Astrocyte (in vitro differentiated cells and primary cell): ENCODE data around the gene AQP6. TPM values are rescaled to one million over a fixed set of nuclear protein-coding genes. Genes with fewer than 3 reads are reported as not detected.

Source experiments
- DNase-seq: peaks from one replicate; pipeline ENCODE4 v3.0.0-alpha.2; 2010; ENCODE audit warnings: low read depth
- FAIRE-seq: peaks from 2 replicates; lab custom pipeline; 2011; peaks lifted over from hg19 to GRCh38; lab: Jason Lieb, UNC
- H2AFZ ChIP-seq: 2 replicates; pipeline ENCODE4 v1.6.0; 2012; ENCODE audit warnings: low read depth, low read length, inconsistent platforms
- H3K27ac ChIP-seq: 2 replicates; pipeline ENCODE4 v1.5.1; 2011; ENCODE audit warnings: low read depth, low read length, inconsistent platforms
- H3K27me3 ChIP-seq: 2 replicates; pipeline ENCODE4 v1.6.0; 2011; ENCODE audit warnings: low read length, inconsistent platforms; ENCODE audit not compliant: insufficient read depth
- H3K36me3 ChIP-seq: 2 replicates; pipeline ENCODE4 v1.5.1; 2011; ENCODE audit warnings: low read length, inconsistent platforms; ENCODE audit not compliant: insufficient read depth
- H3K4me1 ChIP-seq: 2 replicates; pipeline ENCODE4 v1.5.1; 2011; ENCODE audit warnings: low read length, inconsistent platforms; ENCODE audit not compliant: insufficient read depth
- H3K4me2 ChIP-seq: 2 replicates; pipeline ENCODE4 v1.6.0; 2012; ENCODE audit warnings: low read length, inconsistent platforms
- H3K4me3 ChIP-seq: 2 replicates; pipeline ENCODE4 v1.5.1; 2011; ENCODE audit warnings: low read depth, mild to moderate bottlenecking, low read length, inconsistent platforms; ENCODE audit not compliant: insufficient read depth
- H3K79me2 ChIP-seq: 2 replicates; pipeline ENCODE4 v1.6.0; 2012; ENCODE audit warnings: mild to moderate bottlenecking, low read length, inconsistent platforms; ENCODE audit not compliant: insufficient read depth
- H3K9ac ChIP-seq: 2 replicates; pipeline ENCODE4 v1.6.0; 2012; ENCODE audit warnings: mild to moderate bottlenecking, low read length, inconsistent platforms
- H3K9me3 ChIP-seq: 2 replicates; pipeline ENCODE4 v1.5.1; 2012; ENCODE audit warnings: low read depth, mild to moderate bottlenecking, low read length, inconsistent platforms; ENCODE audit not compliant: insufficient read depth
- H4K20me1 ChIP-seq: 2 replicates; pipeline ENCODE4 v1.6.0; 2012; ENCODE audit warnings: low read length, inconsistent platforms; ENCODE audit not compliant: insufficient read depth
- H3K27ac Mint-ChIP-seq: one replicate; pipeline ENCODE4 v1.8.0; 2021; ENCODE audit warnings: mild to moderate bottlenecking, mixed read lengths; ENCODE audit not compliant: unreplicated experiment
- H3K27me3 Mint-ChIP-seq: one replicate; pipeline ENCODE4 v1.8.0; 2021; ENCODE audit warnings: low read depth, mixed read lengths; ENCODE audit not compliant: unreplicated experiment
- H3K36me3 Mint-ChIP-seq: one replicate; pipeline ENCODE4 v1.8.0; 2021; ENCODE audit warnings: low read depth, mixed read lengths; ENCODE audit not compliant: unreplicated experiment
- H3K4me1 Mint-ChIP-seq: one replicate; pipeline ENCODE4 v1.8.0; 2021; ENCODE audit warnings: low read depth, mixed read lengths; ENCODE audit not compliant: unreplicated experiment
- H3K4me3 Mint-ChIP-seq: one replicate; pipeline ENCODE4 v1.8.0; 2021; ENCODE audit warnings: mild to moderate bottlenecking, moderate library complexity, mixed read lengths; ENCODE audit not compliant: unreplicated experiment
- H3K9me3 Mint-ChIP-seq: one replicate; pipeline ENCODE4 v1.8.0; 2021; ENCODE audit warnings: mild to moderate bottlenecking, mixed read lengths; ENCODE audit not compliant: unreplicated experiment
- EZH2 ChIP-seq: IDR thresholded peaks from 2 replicates; pipeline ENCODE4 v1.6.1; 2012; ENCODE audit warnings: mild to moderate bottlenecking, low read length, inconsistent platforms; ENCODE audit not compliant: insufficient read depth
- total RNA-seq: library from RNA; stranded (reverse); gene quantifications from 2 replicates; pipeline ENCODE4 v1.2.1, GENCODE V29; 2021
- TF ChIP-seq, protein P1 (sequence below): IDR thresholded peaks from 2 replicates; pipeline ENCODE4 v1.5.1; 2011; ENCODE audit warnings: low read depth, mild to moderate bottlenecking, inconsistent platforms, low read length, moderate library complexity; ENCODE audit not compliant: insufficient read depth

AQP6 gene
- total RNA-seq, 1 donor from 2014 or later, result not detected

DNA sequence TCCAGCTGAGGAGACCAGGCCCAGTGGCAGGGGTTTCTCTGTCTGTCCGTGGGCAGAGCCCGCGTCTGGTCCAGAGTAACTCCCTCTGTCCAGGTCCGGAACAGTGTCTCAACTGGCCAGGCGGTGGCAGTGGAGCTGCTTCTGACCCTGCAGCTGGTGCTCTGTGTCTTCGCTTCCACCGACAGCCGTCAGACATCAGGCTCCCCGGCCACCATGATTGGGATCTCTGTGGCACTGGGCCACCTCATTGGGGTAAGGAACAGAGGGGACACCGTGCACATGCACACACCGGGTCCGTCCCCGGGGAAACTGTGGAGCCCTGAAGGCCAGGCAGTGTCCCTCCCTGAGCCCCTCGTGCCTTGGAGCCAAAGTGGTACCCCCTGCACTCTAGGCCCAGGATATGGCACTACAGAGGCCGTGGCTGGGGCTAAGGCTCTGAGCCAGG, 1.5 kb downstream of the AQP6 start:
- H3K27me3 ChIP-seq, result peaks cover 15% of the 10 kb centered on the region
- no peak overlapping the region for H3K27ac Mint-ChIP-seq
- H3K4me3 ChIP-seq, result no peak overlapping the region
- peak overlapping the region; percentile 13 for H2AFZ ChIP-seq
- H3K4me1 Mint-ChIP-seq, result peaks cover 4% of the 10 kb centered on the region
- no peak overlapping the region for H3K9ac ChIP-seq
- H3K4me1 ChIP-seq, result no peaks in the 10 kb centered on the region
- DNase-seq (peak; percentile 25), FAIRE-seq (no peak)
- no peaks in the 10 kb centered on the region for H3K79me2 ChIP-seq
- H4K20me1 ChIP-seq, result no peaks in the 10 kb centered on the region
- H3K27ac ChIP-seq, result no peak overlapping the region
- H3K27me3 Mint-ChIP-seq, result peaks cover 19% of the 10 kb centered on the region
- no peak for TF ChIP-seq EZH2
- TF ChIP-seq, protein P1, sequence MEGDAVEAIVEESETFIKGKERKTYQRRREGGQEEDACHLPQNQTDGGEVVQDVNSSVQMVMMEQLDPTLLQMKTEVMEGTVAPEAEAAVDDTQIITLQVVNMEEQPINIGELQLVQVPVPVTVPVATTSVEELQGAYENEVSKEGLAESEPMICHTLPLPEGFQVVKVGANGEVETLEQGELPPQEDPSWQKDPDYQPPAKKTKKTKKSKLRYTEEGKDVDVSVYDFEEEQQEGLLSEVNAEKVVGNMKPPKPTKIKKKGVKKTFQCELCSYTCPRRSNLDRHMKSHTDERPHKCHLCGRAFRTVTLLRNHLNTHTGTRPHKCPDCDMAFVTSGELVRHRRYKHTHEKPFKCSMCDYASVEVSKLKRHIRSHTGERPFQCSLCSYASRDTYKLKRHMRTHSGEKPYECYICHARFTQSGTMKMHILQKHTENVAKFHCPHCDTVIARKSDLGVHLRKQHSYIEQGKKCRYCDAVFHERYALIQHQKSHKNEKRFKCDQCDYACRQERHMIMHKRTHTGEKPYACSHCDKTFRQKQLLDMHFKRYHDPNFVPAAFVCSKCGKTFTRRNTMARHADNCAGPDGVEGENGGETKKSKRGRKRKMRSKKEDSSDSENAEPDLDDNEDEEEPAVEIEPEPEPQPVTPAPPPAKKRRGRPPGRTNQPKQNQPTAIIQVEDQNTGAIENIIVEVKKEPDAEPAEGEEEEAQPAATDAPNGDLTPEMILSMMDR, result peak; percentile 40
- no peaks in the 10 kb centered on the region for H3K36me3 Mint-ChIP-seq
- no peaks in the 10 kb centered on the region for H3K9me3 Mint-ChIP-seq
- no peaks in the 10 kb centered on the region for H3K9me3 ChIP-seq
- H3K4me2 ChIP-seq, result no peak overlapping the region
- H3K4me3 Mint-ChIP-seq, result no peak overlapping the region
- no peaks in the 10 kb centered on the region for H3K36me3 ChIP-seq

DNA sequence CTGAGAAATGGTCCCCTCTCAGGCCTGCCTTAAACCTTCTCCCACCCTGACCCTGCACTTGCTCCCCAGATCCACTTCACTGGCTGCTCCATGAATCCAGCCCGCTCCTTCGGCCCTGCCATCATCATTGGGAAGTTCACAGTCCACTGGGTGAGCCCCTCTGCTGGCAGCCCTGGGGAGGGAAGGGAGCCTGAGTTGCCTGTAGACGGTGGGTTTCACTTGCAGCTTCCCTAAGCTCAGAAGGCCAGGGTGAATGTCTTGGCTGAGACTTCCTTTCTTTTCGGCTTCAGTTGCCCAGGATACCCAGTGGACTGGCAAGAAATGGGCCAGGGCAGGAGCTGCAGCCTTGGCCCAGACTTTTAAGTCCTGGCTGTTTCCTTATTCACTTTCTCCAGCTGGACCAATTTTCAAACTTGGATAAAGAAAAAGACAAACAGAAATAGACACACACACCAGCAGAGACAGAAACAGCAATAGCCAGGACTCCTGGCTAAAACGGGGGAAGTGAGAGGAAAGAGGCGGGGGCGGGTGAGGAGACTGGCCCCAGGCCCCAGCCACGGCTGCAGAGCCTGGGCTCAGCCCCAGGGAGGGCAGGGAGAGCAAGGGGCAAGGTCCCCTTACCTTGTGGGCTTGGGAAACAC, 2.0 kb downstream of the AQP6 start:
- Histone ChIP-seq H4K20me1 (no peaks in the 10 kb centered on the region), H3K4me3 (no peak overlapping the region), H3K9ac (no peak overlapping the region), H3K4me1 (no peaks in the 10 kb centered on the region), H3K4me2 (no peak overlapping the region), H3K27ac (no peak overlapping the region), H3K9me3 (no peaks in the 10 kb centered on the region), H3K27me3 (peaks cover 12% of the 10 kb centered on the region), H3K36me3 (no peaks in the 10 kb centered on the region), H3K79me2 (no peaks in the 10 kb centered on the region), H2AFZ (peak overlapping the region; percentile 13)
- Mint-ChIP-seq H3K4me1 (peaks cover 4% of the 10 kb centered on the region), H3K27me3 (peaks cover 19% of the 10 kb centered on the region), H3K27ac (no peak overlapping the region), H3K9me3 (no peaks in the 10 kb centered on the region), H3K36me3 (no peaks in the 10 kb centered on the region), H3K4me3 (no peak overlapping the region)
- DNase-seq (no peak), FAIRE-seq (no peak)
- TF ChIP-seq EZH2, result no peak
- TF ChIP-seq, protein P1, result no peak

DNA sequence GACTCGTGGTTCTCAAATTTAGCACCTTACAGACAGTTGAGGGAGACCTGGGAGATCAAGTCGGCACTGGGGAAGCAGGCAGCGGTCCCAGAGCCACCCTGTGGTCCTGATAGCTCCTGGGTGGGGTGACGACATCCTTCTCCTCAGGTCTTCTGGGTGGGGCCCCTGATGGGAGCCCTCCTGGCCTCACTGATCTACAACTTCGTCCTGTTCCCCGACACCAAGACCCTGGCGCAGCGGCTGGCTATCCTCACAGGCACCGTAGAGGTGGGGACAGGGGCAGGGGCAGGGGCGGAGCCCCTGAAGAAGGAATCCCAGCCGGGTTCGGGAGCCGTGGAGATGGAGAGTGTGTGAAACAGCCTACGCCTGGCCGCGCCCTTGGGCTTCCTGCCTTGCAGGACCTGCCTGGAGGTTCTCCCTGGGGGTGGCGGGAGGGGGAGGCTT, 2.6 kb downstream of the AQP6 start:
- Mint-ChIP-seq H3K4me1 (peaks cover 5% of the 10 kb centered on the region), H3K4me3 (no peak overlapping the region), H3K9me3 (no peaks in the 10 kb centered on the region), H3K36me3 (no peaks in the 10 kb centered on the region), H3K27me3 (peaks cover 19% of the 10 kb centered on the region), H3K27ac (no peak overlapping the region)
- no peaks in the 10 kb centered on the region for H3K9me3 ChIP-seq
- no peak overlapping the region for H3K27ac ChIP-seq
- H2AFZ ChIP-seq, result no peak overlapping the region
- no peaks in the 10 kb centered on the region for H4K20me1 ChIP-seq
- no peak overlapping the region for H3K4me3 ChIP-seq
- H3K4me2 ChIP-seq, result no peak overlapping the region
- no peak for DNase-seq
- H3K9ac ChIP-seq, result no peak overlapping the region
- no peak for FAIRE-seq
- H3K36me3 ChIP-seq, result no peaks in the 10 kb centered on the region
- H3K4me1 ChIP-seq, result no peaks in the 10 kb centered on the region
- TF ChIP-seq EZH2, result no peak
- TF ChIP-seq, protein P1, result no peak
- peaks cover 8% of the 10 kb centered on the region for H3K27me3 ChIP-seq
- H3K79me2 ChIP-seq, result no peaks in the 10 kb centered on the region
